Measurements from ENCODE around the gene S100A5.
"Not testable (repeated sequence)": the region's sequence is repeated elsewhere in the genome, so short reads cannot be mapped to it uniquely, and the experiment has no call there.

Gene S100A5, protein sequence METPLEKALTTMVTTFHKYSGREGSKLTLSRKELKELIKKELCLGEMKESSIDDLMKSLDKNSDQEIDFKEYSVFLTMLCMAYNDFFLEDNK

DNA sequence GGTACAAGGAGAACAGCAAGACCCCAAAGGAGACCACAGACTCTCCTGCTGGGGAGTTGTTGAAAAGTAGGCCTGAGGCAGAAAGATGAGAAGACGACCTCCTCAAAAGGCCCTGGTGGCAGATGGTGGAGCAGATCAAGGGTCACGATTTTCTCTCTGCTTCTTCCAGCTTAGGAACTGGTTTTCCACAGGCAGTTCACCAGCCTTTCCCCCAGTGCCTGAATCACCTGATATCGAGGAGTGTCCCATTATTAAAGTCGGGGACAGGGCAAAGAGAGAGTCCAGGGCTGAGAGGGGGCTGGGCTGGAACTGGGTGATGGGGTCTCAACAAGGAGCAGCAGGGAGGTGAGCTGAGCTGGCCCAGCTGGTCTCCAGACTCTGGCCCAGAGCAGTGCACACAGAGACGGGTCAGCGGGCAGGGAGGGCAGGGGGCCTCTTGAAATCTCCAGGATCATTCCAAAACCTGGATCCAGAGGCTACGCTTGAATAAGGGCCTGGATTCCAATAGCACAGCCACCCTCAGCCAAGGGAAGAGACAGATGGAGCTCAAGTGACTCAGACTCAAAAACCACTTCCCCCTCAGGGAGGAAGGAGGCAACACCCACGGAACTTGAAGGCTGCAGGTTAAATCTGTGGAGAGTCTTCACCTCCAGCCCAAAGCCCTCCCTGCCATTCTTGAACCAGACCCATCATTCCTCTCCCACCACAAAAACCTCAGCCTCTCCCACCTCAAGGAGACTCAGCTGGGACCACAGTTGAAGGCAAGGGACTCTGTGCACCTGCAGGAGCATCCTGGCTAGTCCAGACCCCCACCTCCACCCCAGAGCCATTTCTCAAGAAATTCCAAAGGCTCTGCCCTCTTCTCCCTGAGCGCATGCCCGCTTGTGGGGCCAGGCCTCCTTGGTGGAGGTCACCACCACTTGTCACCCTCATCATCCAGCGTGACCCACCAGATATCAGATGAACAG, at the start of gene S100A5:
S100A5 (minus strand) TSS at position 541 of the 968 bp plus-strand sequence. CDS start 743 bp downstream, outside the sequence.
- Histone ChIP-seq H3K9me3 (ENCODE audit: control insufficient read depth, insufficient read depth, low read length) (no peaks in the 10 kb centered on the region), H3K36me3 (ENCODE audit: insufficient read depth, low read length) (no peaks in the 10 kb centered on the region), H3K9ac (ENCODE audit: low read depth, low read length) (no peak within 1 kb of the TSS), H3K4me1 (ENCODE audit: insufficient read depth, low read length) (peaks cover 28% of the 10 kb centered on the region)

DNA sequence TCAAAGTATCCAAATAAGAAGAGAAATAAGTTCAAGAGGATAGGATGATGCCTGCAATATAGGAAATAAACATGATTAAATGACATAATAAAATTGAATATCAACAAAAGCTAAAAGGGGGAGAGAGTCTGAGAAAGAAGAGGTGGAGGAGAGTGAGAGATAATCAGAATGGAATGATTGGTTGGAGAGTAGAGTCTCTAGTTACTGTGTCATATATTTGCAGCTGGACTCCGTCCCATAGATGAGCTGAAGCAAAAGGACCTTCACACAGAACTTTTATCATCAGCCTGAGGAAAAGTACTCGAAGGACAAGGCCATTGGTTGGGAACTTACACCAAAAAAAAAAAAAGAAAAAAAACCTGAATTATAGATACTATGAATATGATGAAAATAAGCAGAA, 47.7 kb upstream of the S100A5 start:
- Histone ChIP-seq H3K9ac (ENCODE audit: low read depth, low read length) (no peak overlapping the region), H3K4me1 (ENCODE audit: insufficient read depth, low read length) (0 out of 2 replicates have a peak, but pooled peaks cover 3% of the 10 kb centered on the region), H3K9me3 (ENCODE audit: control insufficient read depth, insufficient read depth, low read length) (no peaks in the 10 kb centered on the region), H3K36me3 (ENCODE audit: insufficient read depth, low read length) (no peaks in the 10 kb centered on the region)

DNA sequence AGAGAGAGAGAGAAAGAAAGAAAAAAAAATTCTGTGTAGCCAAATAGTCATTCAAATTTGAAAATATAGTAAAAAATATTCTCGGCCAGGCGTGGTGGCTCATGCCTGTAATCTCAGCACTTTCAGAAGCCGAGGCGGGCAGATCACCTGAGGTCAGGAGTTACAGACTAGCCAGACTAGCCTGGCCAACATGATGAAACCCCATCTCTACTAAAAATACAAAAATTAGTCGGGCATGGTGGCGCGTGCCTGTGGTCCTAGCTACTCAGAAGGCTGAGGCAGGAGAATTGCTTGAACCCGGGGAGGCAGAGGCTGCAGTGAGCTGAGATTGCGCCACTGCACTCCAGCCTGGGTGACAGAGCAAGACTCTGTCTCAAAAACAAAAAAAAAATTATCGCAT, 47.3 kb upstream of the S100A5 start:
- H3K4me1 ChIP-seq (ENCODE audit: insufficient read depth, low read length); H3K9ac ChIP-seq (ENCODE audit: low read depth, low read length); H3K36me3 ChIP-seq (ENCODE audit: insufficient read depth, low read length); H3K9me3 ChIP-seq (ENCODE audit: control insufficient read depth, insufficient read depth, low read length): not testable (repeated sequence)

DNA sequence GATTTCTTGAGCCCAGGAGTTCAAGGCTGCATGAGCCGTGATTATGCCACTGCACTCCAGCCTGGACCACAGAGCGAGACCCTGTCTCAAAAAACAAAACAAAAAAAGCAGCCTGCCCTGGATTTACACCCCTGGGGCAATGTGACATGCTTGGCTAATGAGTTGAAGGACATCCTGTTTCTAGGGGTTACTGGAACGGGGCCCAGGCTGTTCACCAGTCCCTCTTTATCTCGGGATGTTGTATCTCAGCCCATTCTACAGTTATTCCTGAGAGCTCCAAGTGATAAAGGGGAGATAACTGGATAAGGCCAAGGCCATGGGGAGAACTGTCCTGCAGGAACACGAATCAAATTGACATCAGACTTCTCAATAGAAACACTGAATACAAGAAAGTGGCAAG, 46.6 kb upstream of the S100A5 start:
- no peaks in the 10 kb centered on the region for H3K4me1 ChIP-seq (ENCODE audit: insufficient read depth, low read length)
- H3K9me3 ChIP-seq (ENCODE audit: control insufficient read depth, insufficient read depth, low read length) = no peaks in the 10 kb centered on the region
- no peak overlapping the region for H3K9ac ChIP-seq (ENCODE audit: low read depth, low read length)
- H3K36me3 ChIP-seq (ENCODE audit: insufficient read depth, low read length) = no peaks in the 10 kb centered on the region

DNA sequence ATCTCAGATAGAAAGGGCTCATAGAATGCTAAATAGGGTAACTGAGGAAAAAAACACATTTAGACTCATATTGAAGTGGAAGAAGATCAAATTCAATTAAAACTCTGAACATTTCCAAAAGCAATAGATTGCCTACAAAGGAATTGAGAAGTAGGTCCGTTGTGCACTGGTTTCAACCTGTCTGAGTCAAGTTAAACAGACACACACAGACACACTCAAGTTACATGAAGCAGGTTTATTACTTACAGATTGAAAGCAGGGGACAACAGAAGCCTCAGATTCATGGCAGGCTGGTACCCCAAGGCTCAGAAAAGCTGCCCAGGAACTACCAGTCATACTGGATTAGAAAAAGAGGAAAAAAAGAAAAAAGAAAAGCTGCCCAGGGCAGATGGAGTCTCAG, 45.6 kb upstream of the S100A5 start:
- no peaks in the 10 kb centered on the region for H3K4me1 ChIP-seq (ENCODE audit: insufficient read depth, low read length)

DNA sequence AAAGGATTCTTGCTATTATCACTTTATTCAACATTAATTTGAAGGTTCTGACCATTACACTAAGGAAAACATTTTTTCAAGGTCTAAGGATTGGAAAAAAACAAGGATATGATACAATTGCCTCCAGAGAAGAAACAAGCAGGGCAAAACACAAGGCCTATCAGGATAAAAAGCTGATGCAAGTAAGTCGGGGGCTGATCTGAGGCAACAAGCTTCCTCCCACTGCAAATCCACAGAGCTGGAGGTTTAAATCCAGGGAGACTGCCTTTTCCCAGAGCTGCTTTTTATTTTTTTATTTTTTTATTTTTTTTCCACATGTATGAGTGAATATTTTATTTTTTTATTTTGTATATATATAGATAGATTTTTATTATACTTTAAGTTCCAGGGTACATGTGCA, 44.3 kb upstream of the S100A5 start:
- H3K9ac ChIP-seq (ENCODE audit: low read depth, low read length) = no peak overlapping the region
- H3K36me3 ChIP-seq (ENCODE audit: insufficient read depth, low read length) = no peaks in the 10 kb centered on the region
- no peaks in the 10 kb centered on the region for H3K9me3 ChIP-seq (ENCODE audit: control insufficient read depth, insufficient read depth, low read length)
- no peaks in the 10 kb centered on the region for H3K4me1 ChIP-seq (ENCODE audit: insufficient read depth, low read length)

More for the DNA sequence above, 45.6 kb upstream of the S100A5 start:
- H3K9me3 ChIP-seq (ENCODE audit: control insufficient read depth, insufficient read depth, low read length) = no peaks in the 10 kb centered on the region
- H3K9ac ChIP-seq (ENCODE audit: low read depth, low read length) = no peak overlapping the region
- H3K36me3 ChIP-seq (ENCODE audit: insufficient read depth, low read length) = no peaks in the 10 kb centered on the region

DNA sequence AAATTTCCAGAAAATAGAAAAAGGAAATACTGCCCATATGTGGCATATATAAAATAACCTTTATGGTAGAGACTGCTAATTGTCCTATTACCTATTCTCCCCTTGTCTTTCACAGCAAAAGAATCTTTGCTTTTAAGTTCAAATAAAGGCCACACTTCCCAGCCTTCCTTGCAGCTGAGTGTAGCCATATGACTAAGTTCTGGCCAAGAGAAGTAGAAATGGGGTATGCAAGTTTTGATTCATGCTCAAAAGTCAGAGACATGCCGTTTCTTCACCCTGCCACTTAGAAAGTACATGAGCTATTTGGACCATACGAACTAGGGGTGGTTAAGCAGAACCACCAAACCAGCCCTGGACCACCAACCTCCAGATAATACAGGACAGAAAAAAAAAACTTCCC, 43.2 kb upstream of the S100A5 start:
- H3K36me3 ChIP-seq (ENCODE audit: insufficient read depth, low read length) = no peaks in the 10 kb centered on the region
- H3K9ac ChIP-seq (ENCODE audit: low read depth, low read length) = no peak overlapping the region
- peaks cover 3% of the 10 kb centered on the region for H3K4me1 ChIP-seq (ENCODE audit: insufficient read depth, low read length)
- H3K9me3 ChIP-seq (ENCODE audit: control insufficient read depth, insufficient read depth, low read length) = no peaks in the 10 kb centered on the region

DNA sequence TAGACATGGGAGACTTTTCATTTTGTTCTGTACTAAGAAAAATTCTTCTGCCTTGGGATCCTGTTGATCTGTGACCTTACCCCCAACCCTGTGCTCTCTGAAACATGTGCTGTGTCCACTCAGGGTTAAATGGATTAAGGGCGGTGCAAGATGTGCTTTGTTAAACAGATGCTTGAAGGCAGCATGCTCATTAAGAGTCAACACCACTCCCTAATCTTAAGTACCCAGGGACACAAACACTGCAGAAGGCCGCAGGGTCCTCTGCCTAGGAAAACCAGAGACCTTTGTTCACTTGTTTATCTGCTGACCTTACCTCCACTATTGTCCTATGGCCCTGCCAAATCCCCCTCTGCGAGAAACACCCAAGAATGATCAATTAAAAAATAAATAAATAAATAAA, 42.8 kb upstream of the S100A5 start:
- not testable (repeated sequence) for H3K9me3 ChIP-seq (ENCODE audit: control insufficient read depth, insufficient read depth, low read length); H3K4me1 ChIP-seq (ENCODE audit: insufficient read depth, low read length)

DNA sequence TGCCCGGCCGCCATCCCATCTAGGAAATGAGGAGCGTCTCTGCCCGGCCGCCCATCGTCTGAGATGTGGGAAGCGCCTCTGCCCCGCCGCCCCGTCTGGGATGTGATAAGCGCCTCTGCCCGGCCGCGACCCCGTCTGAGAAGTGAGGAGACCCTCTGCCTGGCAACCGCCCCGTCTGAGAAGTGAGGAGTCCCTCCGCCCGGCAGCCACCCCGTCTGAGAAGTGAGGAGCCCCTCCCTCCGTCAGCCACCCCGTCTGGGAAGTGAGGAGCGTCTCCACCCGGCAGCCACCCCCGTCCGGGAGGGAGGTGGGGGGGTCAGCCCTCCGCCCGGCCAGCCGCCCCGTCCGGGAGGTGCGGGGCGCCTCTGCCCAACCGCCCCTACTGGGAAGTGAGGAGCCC, 42.1 kb upstream of the S100A5 start:
- H3K36me3 ChIP-seq (ENCODE audit: insufficient read depth, low read length); H3K9ac ChIP-seq (ENCODE audit: low read depth, low read length); H3K9me3 ChIP-seq (ENCODE audit: control insufficient read depth, insufficient read depth, low read length): not testable (repeated sequence)
- peaks cover 12% of the 10 kb centered on the region for H3K4me1 ChIP-seq (ENCODE audit: insufficient read depth, low read length)

More for the DNA sequence above, 42.8 kb upstream of the S100A5 start:
- not testable (repeated sequence) for H3K9ac ChIP-seq (ENCODE audit: low read depth, low read length); H3K36me3 ChIP-seq (ENCODE audit: insufficient read depth, low read length)

DNA sequence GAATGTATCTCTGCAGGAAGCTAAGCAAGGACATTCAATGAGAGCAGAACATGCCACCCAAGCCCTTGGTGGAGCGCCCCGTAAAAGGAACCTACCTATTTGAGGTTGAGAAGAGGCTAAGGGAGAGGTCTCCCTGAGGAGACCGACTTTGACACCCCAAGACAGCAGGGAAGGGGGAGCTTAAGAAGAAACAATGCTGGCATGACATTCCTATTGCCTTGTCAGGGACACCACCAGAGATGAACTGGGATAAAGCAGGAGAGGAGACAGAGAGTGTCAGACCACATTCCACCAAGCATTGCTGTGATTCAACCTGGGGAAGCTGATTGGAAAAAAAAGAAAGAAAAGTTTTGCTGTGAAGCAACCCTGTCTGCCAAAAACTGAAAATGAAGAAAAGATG, 38.2 kb upstream of the S100A5 start:
- no peaks in the 10 kb centered on the region for H3K9me3 ChIP-seq (ENCODE audit: control insufficient read depth, insufficient read depth, low read length)
- peaks cover 15% of the 10 kb centered on the region for H3K4me1 ChIP-seq (ENCODE audit: insufficient read depth, low read length)
- H3K9ac ChIP-seq (ENCODE audit: low read depth, low read length) = no peak overlapping the region
- H3K36me3 ChIP-seq (ENCODE audit: insufficient read depth, low read length) = no peaks in the 10 kb centered on the region

DNA sequence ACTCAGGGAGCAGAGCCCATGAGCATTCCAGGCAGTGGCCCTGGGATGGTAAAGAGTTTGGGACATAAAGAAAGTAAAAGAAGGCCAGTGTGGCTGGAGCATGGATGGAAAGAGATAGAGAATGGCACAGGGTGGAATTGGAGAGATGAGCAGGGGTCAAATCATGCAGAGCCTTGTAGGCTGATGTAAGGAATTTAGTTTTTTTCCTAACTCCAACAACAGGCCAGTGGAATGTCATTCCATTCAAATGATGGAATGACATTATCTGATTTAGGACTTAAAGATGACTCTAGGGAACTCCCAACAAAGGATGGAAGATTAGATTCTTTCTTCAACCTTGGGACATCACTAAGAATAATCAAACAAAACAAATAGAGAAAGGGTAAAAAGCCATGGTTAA, 37.8 kb upstream of the S100A5 start:
- Histone ChIP-seq H3K9me3 (ENCODE audit: control insufficient read depth, insufficient read depth, low read length) (no peaks in the 10 kb centered on the region), H3K36me3 (ENCODE audit: insufficient read depth, low read length) (no peaks in the 10 kb centered on the region), H3K9ac (ENCODE audit: low read depth, low read length) (no peak overlapping the region), H3K4me1 (ENCODE audit: insufficient read depth, low read length) (peaks cover 15% of the 10 kb centered on the region)

DNA sequence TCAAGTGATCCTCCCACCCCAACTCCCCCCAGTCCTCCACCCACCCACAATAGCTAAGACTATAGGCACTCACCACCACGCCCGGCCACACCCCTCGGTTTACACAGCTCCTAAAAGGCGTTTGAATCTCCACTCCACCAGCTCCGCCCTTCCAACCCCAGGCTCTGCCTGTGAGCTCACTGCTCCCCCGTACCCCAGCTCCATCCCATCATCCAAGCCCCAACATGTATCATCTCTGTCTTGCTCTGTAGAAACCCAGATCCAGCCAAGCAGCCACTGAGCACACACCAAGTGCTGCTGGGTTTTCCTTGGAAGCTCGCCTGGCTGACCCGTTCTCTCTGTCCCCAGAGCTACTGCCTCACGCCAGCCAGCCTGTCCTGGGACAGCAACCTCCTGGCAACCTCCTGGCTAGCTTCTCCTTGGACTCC, 36.9 kb upstream of the S100A5 start:
- Histone ChIP-seq H3K4me1 (ENCODE audit: insufficient read depth, low read length) (peaks cover 15% of the 10 kb centered on the region), H3K9ac (ENCODE audit: low read depth, low read length) (no peak overlapping the region), H3K9me3 (ENCODE audit: control insufficient read depth, insufficient read depth, low read length) (no peaks in the 10 kb centered on the region), H3K36me3 (ENCODE audit: insufficient read depth, low read length) (no peaks in the 10 kb centered on the region)

DNA sequence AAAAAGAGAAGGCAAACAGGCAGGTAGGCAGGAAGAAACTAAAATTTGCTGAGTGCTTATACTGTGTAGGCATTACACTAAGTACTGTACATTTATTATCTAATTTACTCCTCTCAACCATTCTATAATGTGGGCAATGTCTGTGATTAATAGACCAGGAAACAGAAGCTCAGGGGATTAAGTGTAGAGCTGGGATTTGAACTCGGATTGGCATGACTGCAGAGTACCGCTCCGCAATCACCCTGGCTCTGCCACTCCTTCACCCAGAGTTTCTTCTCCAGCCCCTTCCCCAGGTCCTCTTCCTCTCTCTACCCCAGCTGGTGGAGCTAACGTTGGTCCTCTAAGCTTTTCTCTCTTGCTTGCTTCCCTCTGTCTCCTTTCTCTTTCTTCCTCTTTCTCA, 36.4 kb upstream of the S100A5 start:
- Histone ChIP-seq H3K9ac (ENCODE audit: low read depth, low read length) (no peak overlapping the region), H3K9me3 (ENCODE audit: control insufficient read depth, insufficient read depth, low read length) (no peaks in the 10 kb centered on the region), H3K4me1 (ENCODE audit: insufficient read depth, low read length) (peaks cover 15% of the 10 kb centered on the region), H3K36me3 (ENCODE audit: insufficient read depth, low read length) (no peaks in the 10 kb centered on the region)

DNA sequence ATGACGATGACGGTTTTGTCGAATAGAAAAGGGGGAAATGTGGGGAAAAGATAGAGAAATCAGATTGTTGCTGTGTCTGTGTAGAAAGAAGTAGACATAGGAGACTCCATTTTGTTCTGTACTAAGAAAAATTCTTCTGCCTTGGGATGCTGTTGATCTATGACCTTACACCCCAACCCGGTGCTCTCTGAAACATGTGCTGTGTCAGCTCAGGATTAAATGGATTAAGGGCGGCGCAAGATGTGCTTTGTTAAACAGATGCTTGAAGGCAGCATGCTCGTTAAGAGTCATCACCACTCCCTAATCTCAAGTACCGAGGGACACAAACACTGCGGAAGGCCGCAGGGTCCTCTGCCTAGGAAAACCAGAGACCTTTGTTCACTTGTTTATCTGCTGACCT, 34.8 kb upstream of the S100A5 start:
- H3K4me1 ChIP-seq (ENCODE audit: insufficient read depth, low read length) = peaks cover 15% of the 10 kb centered on the region
- not testable (repeated sequence) for H3K36me3 ChIP-seq (ENCODE audit: insufficient read depth, low read length); H3K9ac ChIP-seq (ENCODE audit: low read depth, low read length); H3K9me3 ChIP-seq (ENCODE audit: control insufficient read depth, insufficient read depth, low read length)

DNA sequence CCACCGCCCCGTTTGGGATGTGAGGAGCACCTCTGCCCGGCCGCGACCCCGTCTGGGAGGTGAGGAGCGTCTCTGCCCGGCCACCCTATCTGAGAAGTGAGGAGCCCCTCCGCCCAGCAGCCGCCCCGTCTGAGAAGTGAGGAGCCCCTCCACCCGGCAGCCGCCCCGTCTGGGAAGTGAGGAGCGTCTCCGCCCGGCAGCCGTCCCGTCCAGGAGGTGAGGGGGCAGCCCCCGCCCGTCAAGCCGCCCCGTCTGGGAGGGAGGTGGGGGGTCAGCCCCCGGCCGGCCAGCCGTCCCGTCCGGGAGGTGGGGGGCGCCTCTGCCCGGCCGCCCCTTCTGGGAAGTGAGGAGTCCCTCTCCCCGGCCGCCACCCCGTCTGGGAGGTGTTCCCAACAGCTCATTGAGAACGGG, 34.4 kb upstream of the S100A5 start:
- not testable (repeated sequence) for H3K36me3 ChIP-seq (ENCODE audit: insufficient read depth, low read length); H3K9me3 ChIP-seq (ENCODE audit: control insufficient read depth, insufficient read depth, low read length); H3K9ac ChIP-seq (ENCODE audit: low read depth, low read length)
- peaks cover 15% of the 10 kb centered on the region for H3K4me1 ChIP-seq (ENCODE audit: insufficient read depth, low read length)
